Heart left ventricle (tissue), 13 donors: ENCODE results near the gene SLC14A1.

Source experiments
- POLR2A ChIP-seq, 2 donors: fragments of 450-650 bp; IDR thresholded peaks; one replicate each; pipeline ENCODE4 v1.6.1; 2017; ENCODE audit warnings: antibody characterized with exemption in 2 of 2, mild to moderate bottlenecking in 2 of 2, moderate library complexity in 2 of 2
- TF ChIP-seq, protein P1 (sequence below), 12 donors: fragments of 200-600 bp; sonication (generic) in 4 of 12; IDR thresholded peaks; one replicate each; pipeline versions ENCODE4 v1.5.0 to v1.8.0; 2018 to 2022; ENCODE audit warnings: antibody characterized with exemption in 12 of 12, mild to moderate bottlenecking in 5 of 12
- donor health status: ischemic (EF 13 %, LVEDD 7.1; RV severe dilation, severe dysfunction).
- donor health status: DM: no; HTN: yes; CAD: no.
- donor health status: DM: no; HTN: no; CAD: no.
- donor health status: ischemic (EF 25% LVEDD 6.9; RV normal size, moderate dysfunction).
- donor health status: ischemic (EF 25% LVEDD 5.7; RV mildly dilated, moderate dysfunction).
- donor health status: ischemic (EF 35%, LVEDD 5.7; RV mildly dilated, moderate dysfunction).
- donor health status: nonischemic (EF 11% LVEDD 7.7; RV severe dilation, severe dysfunction).
- donor health status: DM: yes; HTN: yes; CAD: no.
- donor health status: PGD.
- donor health status: ischemic (EF 29% LVEDD 5.4; RV normal size, mild dysfunction).
- donor health status: nonischemic (EF 23%, LVEDD 6.1; RV moderate dilation, normal function).

DNA sequence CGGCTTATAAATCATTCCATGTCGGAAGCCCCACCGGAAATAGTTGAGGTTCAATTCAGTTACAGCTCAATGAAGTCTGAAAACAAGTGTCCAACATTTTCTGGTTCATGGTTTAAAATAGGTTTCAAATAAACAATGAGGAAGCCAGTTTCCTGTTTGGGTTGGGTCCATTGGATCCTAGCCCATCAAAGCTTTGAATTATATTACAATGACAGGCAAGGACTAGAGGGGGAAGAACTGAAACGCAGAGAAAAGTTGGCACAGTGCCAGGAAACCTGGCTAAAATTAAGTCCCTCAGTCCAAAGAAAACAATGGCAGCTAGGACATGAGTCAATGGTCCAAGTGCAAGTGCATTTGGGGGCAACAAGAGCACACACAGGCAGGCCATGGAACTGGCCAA lies 32.0 kb downstream of the SLC14A1 start:
- no peak for TF ChIP-seq POLR2A (IDR thresholded peaks at IDR 0.05)
- TF ChIP-seq, protein P1, sequence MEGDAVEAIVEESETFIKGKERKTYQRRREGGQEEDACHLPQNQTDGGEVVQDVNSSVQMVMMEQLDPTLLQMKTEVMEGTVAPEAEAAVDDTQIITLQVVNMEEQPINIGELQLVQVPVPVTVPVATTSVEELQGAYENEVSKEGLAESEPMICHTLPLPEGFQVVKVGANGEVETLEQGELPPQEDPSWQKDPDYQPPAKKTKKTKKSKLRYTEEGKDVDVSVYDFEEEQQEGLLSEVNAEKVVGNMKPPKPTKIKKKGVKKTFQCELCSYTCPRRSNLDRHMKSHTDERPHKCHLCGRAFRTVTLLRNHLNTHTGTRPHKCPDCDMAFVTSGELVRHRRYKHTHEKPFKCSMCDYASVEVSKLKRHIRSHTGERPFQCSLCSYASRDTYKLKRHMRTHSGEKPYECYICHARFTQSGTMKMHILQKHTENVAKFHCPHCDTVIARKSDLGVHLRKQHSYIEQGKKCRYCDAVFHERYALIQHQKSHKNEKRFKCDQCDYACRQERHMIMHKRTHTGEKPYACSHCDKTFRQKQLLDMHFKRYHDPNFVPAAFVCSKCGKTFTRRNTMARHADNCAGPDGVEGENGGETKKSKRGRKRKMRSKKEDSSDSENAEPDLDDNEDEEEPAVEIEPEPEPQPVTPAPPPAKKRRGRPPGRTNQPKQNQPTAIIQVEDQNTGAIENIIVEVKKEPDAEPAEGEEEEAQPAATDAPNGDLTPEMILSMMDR (IDR thresholded peaks at IDR 0.05), result no peak
